H1 (cell line): ENCODE measurements around the gene FADS3.
A peak's percentile ranks its signal among the peaks of the same experiment; 100 is the strongest.

Source experiments
- BACH1 ChIP-seq: IDR thresholded peaks from 2 replicates; pipeline ENCODE4 v1.6.1; 2012; ENCODE audit warnings: low read length, improper control_type of control experiment
- BCL11A ChIP-seq, 2 experiments: IDR thresholded peaks; one replicate each; pipeline ENCODE4 v1.6.1; 2011; ENCODE audit warnings: low read depth in 2 of 2, low read length in 2 of 2, mild to moderate bottlenecking in 2 of 2
- CEBPB ChIP-seq: IDR thresholded peaks from 2 replicates; pipeline ENCODE4 v1.6.1; 2012; ENCODE audit warnings: low read depth, low read length
- CREB1 ChIP-seq: IDR thresholded peaks from 2 replicates; pipeline ENCODE4 v1.6.1; 2012; ENCODE audit warnings: inconsistent platforms
- EP300 ChIP-seq, 2 experiments: IDR thresholded peaks; 1 replicate in 1 of 2; 2 replicates in 1 of 2; pipeline ENCODE4 v1.6.1; 2011 to 2012; ENCODE audit warnings: low read depth in 2 of 2, low read length in 2 of 2, mild to moderate bottlenecking in 2 of 2, borderline replicate concordance in 1 of 2, inconsistent platforms in 1 of 2, moderate library complexity in 1 of 2
- GTF2F1 ChIP-seq: IDR thresholded peaks from 2 replicates; pipeline ENCODE4 v1.6.1; 2012; ENCODE audit warnings: low read depth, low read length, improper control_type of control experiment, borderline replicate concordance
- KDM1A ChIP-seq: fragments of 200-600, 300-600 bp; sonication (generic); IDR thresholded peaks from 2 replicates; pipeline ENCODE4 v1.7.1; 2016; ENCODE audit warnings: mild to moderate bottlenecking, low read length, borderline replicate concordance
- MAFK ChIP-seq: IDR thresholded peaks from 2 replicates; pipeline ENCODE4 v1.6.1; 2012; ENCODE audit warnings: low read depth, mild to moderate bottlenecking, improper control_type of control experiment, low read length
- POLR2AphosphoS5 ChIP-seq: IDR thresholded peaks from 2 replicates; pipeline ENCODE4 v1.6.1; 2011; ENCODE audit warnings: low read depth, low read length
- TF ChIP-seq, protein P1 (sequence below): IDR thresholded peaks from 2 replicates; pipeline ENCODE4 v1.6.1; 2011; ENCODE audit warnings: low read depth, mild to moderate bottlenecking, low read length; ENCODE audit not compliant: insufficient read depth
- TF ChIP-seq, protein P2 (sequence below), 3 experiments: IDR thresholded peaks; 1 replicate in 2 of 3; 2 replicates in 1 of 3; pipeline versions ENCODE4 v1.5.1 to v1.6.1; 2011; ENCODE audit warnings: low read length in 3 of 3, mild to moderate bottlenecking in 3 of 3, inconsistent platforms in 2 of 3, low read depth in 1 of 3, moderate library complexity in 1 of 3; ENCODE audit not compliant: insufficient read depth in 1 of 3; ENCODE audit errors: control extremely low read depth in 1 of 3
- TF ChIP-seq, protein P3 (sequence below): IDR thresholded peaks from 2 replicates; pipeline ENCODE4 v1.6.1; 2011; ENCODE audit warnings: low read length, improper control_type of control experiment
- TF ChIP-seq, protein P4 (sequence below): IDR thresholded peaks from 2 replicates; pipeline ENCODE4 v1.6.1; 2012; ENCODE audit warnings: inconsistent platforms

DNA sequence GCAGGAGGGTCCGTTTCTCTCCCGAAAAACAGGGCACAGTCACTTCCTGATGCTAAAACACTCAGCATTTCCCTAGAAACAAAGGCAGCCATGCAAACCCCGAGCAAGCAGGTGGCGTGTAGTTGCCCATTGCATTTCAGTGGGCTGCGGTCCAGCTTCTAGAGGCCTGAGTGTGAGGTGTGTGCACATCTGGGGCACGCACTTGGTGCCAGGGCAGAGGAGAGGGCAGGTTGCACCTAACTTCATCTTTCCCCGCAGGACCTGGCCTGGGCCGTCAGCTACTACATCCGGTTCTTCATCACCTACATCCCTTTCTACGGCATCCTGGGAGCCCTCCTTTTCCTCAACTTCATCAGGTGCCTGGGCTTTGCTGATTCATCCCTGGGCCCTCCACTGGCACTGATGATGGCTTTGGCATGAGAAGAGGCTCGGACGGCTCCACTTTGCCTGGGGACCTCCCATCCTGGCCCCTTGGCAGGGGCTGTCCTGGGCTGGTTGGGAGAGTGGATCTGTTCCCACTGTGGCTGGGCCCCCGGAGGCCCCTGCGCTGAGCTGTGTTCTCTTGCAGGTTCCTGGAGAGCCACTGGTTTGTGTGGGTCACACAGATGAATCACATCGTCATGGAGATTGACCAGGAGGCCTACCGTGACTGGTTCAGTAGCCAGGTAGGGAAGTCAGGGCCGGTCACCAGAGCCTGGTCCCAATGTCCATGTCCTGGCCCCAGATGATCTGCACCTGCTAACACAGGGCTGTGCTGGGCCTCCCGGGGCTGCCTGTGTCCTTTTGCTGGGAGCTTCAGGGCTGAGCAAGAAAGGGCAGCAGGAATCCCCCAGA lies 28.4 kb downstream of the FADS3 start:
- TF ChIP-seq POLR2AphosphoS5, result peak; percentile 21; the same call in 1 of the 2 replicates
- TF ChIP-seq, protein P1, sequence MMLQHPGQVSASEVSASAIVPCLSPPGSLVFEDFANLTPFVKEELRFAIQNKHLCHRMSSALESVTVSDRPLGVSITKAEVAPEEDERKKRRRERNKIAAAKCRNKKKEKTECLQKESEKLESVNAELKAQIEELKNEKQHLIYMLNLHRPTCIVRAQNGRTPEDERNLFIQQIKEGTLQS, result no peak
- no peak for TF ChIP-seq EP300 (IDR thresholded peaks at IDR 0.05; ENCODE audit: borderline replicate concordance in 1 of 2, low read depth in 2 of 2, low read length in 2 of 2)
- TF ChIP-seq BCL11A (IDR thresholded peaks at IDR 0.05; ENCODE audit: low read depth in 2 of 2, low read length in 2 of 2), result no peak
- TF ChIP-seq, protein P2, sequence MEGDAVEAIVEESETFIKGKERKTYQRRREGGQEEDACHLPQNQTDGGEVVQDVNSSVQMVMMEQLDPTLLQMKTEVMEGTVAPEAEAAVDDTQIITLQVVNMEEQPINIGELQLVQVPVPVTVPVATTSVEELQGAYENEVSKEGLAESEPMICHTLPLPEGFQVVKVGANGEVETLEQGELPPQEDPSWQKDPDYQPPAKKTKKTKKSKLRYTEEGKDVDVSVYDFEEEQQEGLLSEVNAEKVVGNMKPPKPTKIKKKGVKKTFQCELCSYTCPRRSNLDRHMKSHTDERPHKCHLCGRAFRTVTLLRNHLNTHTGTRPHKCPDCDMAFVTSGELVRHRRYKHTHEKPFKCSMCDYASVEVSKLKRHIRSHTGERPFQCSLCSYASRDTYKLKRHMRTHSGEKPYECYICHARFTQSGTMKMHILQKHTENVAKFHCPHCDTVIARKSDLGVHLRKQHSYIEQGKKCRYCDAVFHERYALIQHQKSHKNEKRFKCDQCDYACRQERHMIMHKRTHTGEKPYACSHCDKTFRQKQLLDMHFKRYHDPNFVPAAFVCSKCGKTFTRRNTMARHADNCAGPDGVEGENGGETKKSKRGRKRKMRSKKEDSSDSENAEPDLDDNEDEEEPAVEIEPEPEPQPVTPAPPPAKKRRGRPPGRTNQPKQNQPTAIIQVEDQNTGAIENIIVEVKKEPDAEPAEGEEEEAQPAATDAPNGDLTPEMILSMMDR (IDR thresholded peaks at IDR 0.05; ENCODE audit: control extremely low read depth in 1 of 3, insufficient read depth in 1 of 3, low read depth in 1 of 3, low read length in 3 of 3), result no peak
- TF ChIP-seq MAFK, result no peak
- no peak for TF ChIP-seq GTF2F1
- no peak for TF ChIP-seq KDM1A
- TF ChIP-seq, protein P3, sequence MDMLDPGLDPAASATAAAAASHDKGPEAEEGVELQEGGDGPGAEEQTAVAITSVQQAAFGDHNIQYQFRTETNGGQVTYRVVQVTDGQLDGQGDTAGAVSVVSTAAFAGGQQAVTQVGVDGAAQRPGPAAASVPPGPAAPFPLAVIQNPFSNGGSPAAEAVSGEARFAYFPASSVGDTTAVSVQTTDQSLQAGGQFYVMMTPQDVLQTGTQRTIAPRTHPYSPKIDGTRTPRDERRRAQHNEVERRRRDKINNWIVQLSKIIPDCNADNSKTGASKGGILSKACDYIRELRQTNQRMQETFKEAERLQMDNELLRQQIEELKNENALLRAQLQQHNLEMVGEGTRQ, result no peak
- TF ChIP-seq, protein P4, sequence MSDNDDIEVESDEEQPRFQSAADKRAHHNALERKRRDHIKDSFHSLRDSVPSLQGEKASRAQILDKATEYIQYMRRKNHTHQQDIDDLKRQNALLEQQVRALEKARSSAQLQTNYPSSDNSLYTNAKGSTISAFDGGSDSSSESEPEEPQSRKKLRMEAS, result no peak
- no peak for TF ChIP-seq CEBPB
- no peak for TF ChIP-seq BACH1
- no peak for TF ChIP-seq CREB1
